ENCODE data around the gene PSEN2.

Gene PSEN2

DNA sequence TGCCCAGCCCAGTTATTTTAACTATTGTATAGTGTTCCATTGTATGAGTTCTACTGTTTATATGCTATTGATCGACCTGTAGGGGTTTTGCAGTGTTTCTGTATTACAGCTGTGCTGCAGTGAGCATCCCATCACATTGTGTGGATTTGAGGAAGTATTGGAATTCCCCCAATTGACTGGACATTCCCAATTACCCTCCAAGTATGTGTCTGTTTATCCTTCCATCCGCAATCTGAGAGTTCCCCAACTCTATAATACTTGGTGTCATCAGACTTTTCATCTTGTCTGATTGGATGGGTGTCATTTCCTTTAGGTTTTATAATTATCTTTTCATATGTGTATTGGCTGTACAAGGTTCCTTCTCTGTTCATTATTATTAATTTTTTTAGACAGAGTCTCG is 27.8 kb downstream of the PSEN2 start:
- Histone ChIP-seq H3K9me3 (ENCODE audit: insufficient read depth, low read length) (no peaks in the 10 kb centered on the region), H4K20me1 (ENCODE audit: insufficient read depth, low read length) (no peaks in the 10 kb centered on the region), H3K4me3 (ENCODE audit: low read length) (no peak overlapping the region), H3K27ac (ENCODE audit: low read length) (no peak overlapping the region), H2AFZ (ENCODE audit: low read depth, low read length) (no peak overlapping the region), H3K36me3 (replicated peaks; ENCODE audit: low read depth, low read length) (no peaks in the 10 kb centered on the region), H3K4me2 (ENCODE audit: low read length) (no peak overlapping the region), H3K79me2 (ENCODE audit: low read length) (no peaks in the 10 kb centered on the region), H3K4me1 (ENCODE audit: low read length) (no peaks in the 10 kb centered on the region), H3K9ac (ENCODE audit: low read length) (no peak overlapping the region), H3K27me3 (ENCODE audit: low read depth, low read length) (no peaks in the 10 kb centered on the region)
- TF ChIP-seq EZH2phosphoT487 (IDR thresholded peaks at IDR 0.05; ENCODE audit: low read depth) = no peak
- TF ChIP-seq, protein P1, sequence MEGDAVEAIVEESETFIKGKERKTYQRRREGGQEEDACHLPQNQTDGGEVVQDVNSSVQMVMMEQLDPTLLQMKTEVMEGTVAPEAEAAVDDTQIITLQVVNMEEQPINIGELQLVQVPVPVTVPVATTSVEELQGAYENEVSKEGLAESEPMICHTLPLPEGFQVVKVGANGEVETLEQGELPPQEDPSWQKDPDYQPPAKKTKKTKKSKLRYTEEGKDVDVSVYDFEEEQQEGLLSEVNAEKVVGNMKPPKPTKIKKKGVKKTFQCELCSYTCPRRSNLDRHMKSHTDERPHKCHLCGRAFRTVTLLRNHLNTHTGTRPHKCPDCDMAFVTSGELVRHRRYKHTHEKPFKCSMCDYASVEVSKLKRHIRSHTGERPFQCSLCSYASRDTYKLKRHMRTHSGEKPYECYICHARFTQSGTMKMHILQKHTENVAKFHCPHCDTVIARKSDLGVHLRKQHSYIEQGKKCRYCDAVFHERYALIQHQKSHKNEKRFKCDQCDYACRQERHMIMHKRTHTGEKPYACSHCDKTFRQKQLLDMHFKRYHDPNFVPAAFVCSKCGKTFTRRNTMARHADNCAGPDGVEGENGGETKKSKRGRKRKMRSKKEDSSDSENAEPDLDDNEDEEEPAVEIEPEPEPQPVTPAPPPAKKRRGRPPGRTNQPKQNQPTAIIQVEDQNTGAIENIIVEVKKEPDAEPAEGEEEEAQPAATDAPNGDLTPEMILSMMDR (IDR thresholded peaks at IDR 0.05; ENCODE audit: low read depth, low read length) = no peak

DNA sequence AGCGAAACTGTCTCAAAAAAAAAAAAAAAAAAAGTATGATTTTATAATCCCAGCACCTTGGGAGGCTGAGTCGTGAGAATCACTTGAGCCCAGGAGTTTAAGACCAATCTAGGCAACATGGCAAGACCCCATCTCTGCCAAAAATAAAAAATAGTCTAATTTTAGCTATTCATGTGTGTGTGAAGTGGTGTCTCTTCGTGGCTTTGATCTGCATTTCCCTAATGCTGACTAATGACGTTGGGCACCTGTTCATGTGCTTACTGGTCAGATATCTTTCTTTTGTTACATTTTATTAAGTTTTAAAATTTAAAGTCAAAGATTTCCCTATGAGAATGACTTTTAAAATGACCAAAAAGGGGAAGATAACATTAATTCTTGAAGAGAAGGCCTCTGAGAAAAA is 31.0 kb downstream of the PSEN2 start:
- no peaks in the 10 kb centered on the region for H3K9me3 ChIP-seq (ENCODE audit: insufficient read depth, low read length)
- no peak overlapping the region for H3K9ac ChIP-seq (ENCODE audit: low read length)
- H3K4me1 ChIP-seq (ENCODE audit: low read length) = no peaks in the 10 kb centered on the region
- no peaks in the 10 kb centered on the region for H4K20me1 ChIP-seq (ENCODE audit: insufficient read depth, low read length)
- no peaks in the 10 kb centered on the region for H3K27me3 ChIP-seq (ENCODE audit: low read depth, low read length)
- TF ChIP-seq, protein P1 (IDR thresholded peaks at IDR 0.05; ENCODE audit: low read depth, low read length) = no peak
- TF ChIP-seq EZH2phosphoT487 (IDR thresholded peaks at IDR 0.05; ENCODE audit: low read depth) = no peak
- H3K36me3 ChIP-seq (replicated peaks; ENCODE audit: low read depth, low read length) = no peaks in the 10 kb centered on the region
- no peaks in the 10 kb centered on the region for H3K79me2 ChIP-seq (ENCODE audit: low read length)
- H3K27ac ChIP-seq (ENCODE audit: low read length) = no peak overlapping the region
- no peak overlapping the region for H2AFZ ChIP-seq (ENCODE audit: low read depth, low read length)
- no peak overlapping the region for H3K4me2 ChIP-seq (ENCODE audit: low read length)
- no peak overlapping the region for H3K4me3 ChIP-seq (ENCODE audit: low read length)

DNA sequence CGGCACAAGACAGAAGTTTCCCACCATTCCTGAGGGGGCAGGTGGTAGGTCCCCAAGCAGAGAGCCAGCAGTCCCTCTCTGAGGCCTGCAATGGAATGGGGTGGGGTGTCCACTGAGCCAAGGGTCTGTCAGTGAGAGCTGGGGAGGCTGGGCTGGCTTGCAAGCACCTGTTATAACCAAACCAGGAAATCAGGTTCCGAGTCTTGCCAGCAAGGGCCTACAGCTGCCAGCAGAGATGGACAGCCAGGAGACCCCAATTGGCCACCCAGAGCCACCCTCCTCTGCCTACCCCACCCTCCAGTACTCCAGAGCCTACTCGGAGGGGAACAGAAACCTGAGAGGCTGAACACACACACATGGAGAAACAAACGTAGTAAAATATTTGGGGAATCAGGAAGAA is 32.2 kb downstream of the PSEN2 start:
- Histone ChIP-seq H4K20me1 (ENCODE audit: insufficient read depth, low read length) (no peaks in the 10 kb centered on the region), H3K9me3 (ENCODE audit: insufficient read depth, low read length) (no peaks in the 10 kb centered on the region), H3K9ac (ENCODE audit: low read length) (no peak overlapping the region), H3K4me1 (ENCODE audit: low read length) (no peaks in the 10 kb centered on the region), H3K4me2 (ENCODE audit: low read length) (no peak overlapping the region), H3K79me2 (ENCODE audit: low read length) (no peaks in the 10 kb centered on the region), H3K27me3 (ENCODE audit: low read depth, low read length) (no peaks in the 10 kb centered on the region), H2AFZ (ENCODE audit: low read depth, low read length) (no peak overlapping the region), H3K4me3 (ENCODE audit: low read length) (no peak overlapping the region), H3K27ac (ENCODE audit: low read length) (no peak overlapping the region), H3K36me3 (replicated peaks; ENCODE audit: low read depth, low read length) (no peaks in the 10 kb centered on the region)
- TF ChIP-seq EZH2phosphoT487 (IDR thresholded peaks at IDR 0.05; ENCODE audit: low read depth) = no peak
- TF ChIP-seq, protein P1 (IDR thresholded peaks at IDR 0.05; ENCODE audit: low read depth, low read length) = no peak

DNA sequence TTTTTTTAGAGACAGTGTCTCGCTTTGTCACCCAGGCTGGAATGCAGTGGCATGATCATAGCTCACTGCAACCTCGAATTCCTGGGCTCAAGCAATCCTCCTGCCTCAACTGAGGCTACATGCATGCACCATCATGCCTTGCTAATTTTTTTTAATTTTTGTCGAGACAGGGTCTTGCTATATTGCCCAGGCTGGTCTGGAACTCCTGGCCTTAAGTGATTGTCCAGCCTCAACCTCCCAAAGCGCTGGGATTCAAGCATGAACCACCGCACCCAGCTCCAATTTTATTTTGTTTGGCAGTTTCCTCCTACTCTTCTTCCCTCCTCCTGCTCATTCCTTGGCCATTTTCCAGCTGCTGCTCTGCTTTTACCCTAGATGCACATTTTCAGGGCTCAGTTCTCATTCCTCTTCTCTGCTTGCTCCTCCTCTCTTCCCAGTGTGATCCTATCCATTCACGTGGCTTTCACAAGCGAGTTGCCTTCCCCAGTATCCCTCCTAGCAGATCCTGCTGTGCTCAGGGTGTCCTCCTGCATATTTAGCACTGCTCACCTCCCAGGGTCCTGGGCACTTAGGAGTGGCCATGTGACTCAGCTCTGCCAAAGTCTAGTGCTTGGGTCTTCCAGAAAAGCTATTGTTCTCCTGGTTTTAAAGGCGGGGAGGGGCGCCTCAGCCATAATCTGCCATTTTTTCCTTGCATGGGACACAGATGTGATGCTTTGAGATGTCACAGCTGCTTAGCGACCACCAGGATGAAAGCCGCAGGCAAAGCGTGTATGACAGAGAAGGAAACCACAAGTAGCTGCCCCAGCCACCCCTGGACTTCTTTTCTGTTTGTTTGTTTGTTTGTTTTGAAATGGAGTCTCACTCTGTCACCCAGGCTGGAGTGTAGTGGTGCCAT is 33.7 kb downstream of the PSEN2 start:
- no peak overlapping the region for H3K4me3 ChIP-seq (ENCODE audit: low read length)
- H3K4me2 ChIP-seq (ENCODE audit: low read length) = no peak overlapping the region
- no peaks in the 10 kb centered on the region for H3K79me2 ChIP-seq (ENCODE audit: low read length)
- no peaks in the 10 kb centered on the region for H4K20me1 ChIP-seq (ENCODE audit: insufficient read depth, low read length)
- no peaks in the 10 kb centered on the region for H3K36me3 ChIP-seq (replicated peaks; ENCODE audit: low read depth, low read length)
- no peak overlapping the region for H3K9ac ChIP-seq (ENCODE audit: low read length)
- H3K4me1 ChIP-seq (ENCODE audit: low read length) = no peaks in the 10 kb centered on the region
- no peaks in the 10 kb centered on the region for H3K27me3 ChIP-seq (ENCODE audit: low read depth, low read length)
- TF ChIP-seq, protein P1 (IDR thresholded peaks at IDR 0.05; ENCODE audit: low read depth, low read length) = no peak
- TF ChIP-seq EZH2phosphoT487 (IDR thresholded peaks at IDR 0.05; ENCODE audit: low read depth) = no peak
- H3K9me3 ChIP-seq (ENCODE audit: insufficient read depth, low read length) = no peaks in the 10 kb centered on the region
- no peak overlapping the region for H3K27ac ChIP-seq (ENCODE audit: low read length)
- no peak overlapping the region for H2AFZ ChIP-seq (ENCODE audit: low read depth, low read length)
